Naive thymus-derived CD4-positive, alpha-beta T cell (primary cell): Measurements from ENCODE around the gene CD84. TPM values are rescaled to one million over a fixed set of nuclear protein-coding genes. Genes with fewer than 3 reads are reported as not detected.

ENCODE experiments used
- ATAC-seq: fragments of 150-1000 bp; cut with Tn5 transposase; 2 replicates; pipeline ENCODE4 v1.10.0; 2021; ENCODE audit warnings: mild to moderate bottlenecking, moderate library complexity
- CTCF ChIA-PET: fragments of 350-600 bp; sonication (Branson Sonifier 250); formaldehyde crosslinking; loops from one replicate; lab custom pipeline; 2021; ENCODE audit warnings: antibody characterized with exemption; lab: Charles Lee
- POLR2A ChIA-PET: fragments of 350-600 bp; sonication (Branson Sonifier 250); formaldehyde crosslinking; loops from one replicate; lab custom pipeline; 2021; ENCODE audit warnings: antibody characterized with exemption, inconsistent platforms; lab: Charles Lee
- DNase-seq, 9 donors: peaks; one replicate each; pipeline versions ENCODE4 v3.0.0 to v3.0.0-alpha.2; 2020 to 2022; ENCODE audit warnings: mixed read lengths in 1 of 9
- H3K27ac ChIP-seq: one replicate; pipeline ENCODE4 v1.7.0; 2013; ENCODE audit warnings: mild to moderate bottlenecking, low read depth, low read length, moderate library complexity
- H3K27me3 ChIP-seq, 2 donors: one replicate each; pipeline ENCODE4 v1.7.0; 2013; ENCODE audit warnings: low read length in 2 of 2, mild to moderate bottlenecking in 2 of 2, moderate library complexity in 2 of 2; ENCODE audit not compliant: control insufficient read depth in 2 of 2, insufficient read depth in 2 of 2
- H3K36me3 ChIP-seq, 3 experiments: 1 replicate in 2 of 3; 2 replicates in 1 of 3; pipeline ENCODE4 v1.7.0; 2013; ENCODE audit warnings: low read length in 3 of 3, mild to moderate bottlenecking in 3 of 3, moderate library complexity in 1 of 3; ENCODE audit not compliant: insufficient read depth in 3 of 3, control insufficient read depth in 2 of 3
- H3K4me1 ChIP-seq, 2 donors: one replicate each; pipeline ENCODE4 v1.7.0; 2013; ENCODE audit warnings: low read length in 2 of 2, mild to moderate bottlenecking in 2 of 2, moderate library complexity in 1 of 2; ENCODE audit not compliant: control insufficient read depth in 2 of 2, insufficient read depth in 2 of 2
- H3K4me3 ChIP-seq: 2 replicates; pipeline ENCODE4 v1.7.0; 2013; ENCODE audit warnings: mild to moderate bottlenecking, low read length
- H3K9me3 ChIP-seq, 3 experiments: 1 replicate in 2 of 3; 2 replicates in 1 of 3; pipeline ENCODE4 v1.7.0; 2013; ENCODE audit warnings: low read length in 3 of 3; ENCODE audit not compliant: control insufficient read depth in 2 of 3
- H3K27ac Mint-ChIP-seq, 9 donors: one replicate each; pipeline ENCODE4 v1.8.0; 2020 to 2022; ENCODE audit warnings: mixed read lengths in 9 of 9, mild to moderate bottlenecking in 8 of 9, moderate library complexity in 5 of 9, inconsistent platforms in 2 of 9
- H3K27me3 Mint-ChIP-seq, 5 donors: one replicate each; pipeline ENCODE4 v1.8.0; 2021 to 2022; ENCODE audit warnings: mixed read lengths in 5 of 5, mild to moderate bottlenecking in 1 of 5
- H3K36me3 Mint-ChIP-seq, 5 donors: one replicate each; pipeline ENCODE4 v1.8.0; 2020 to 2022; ENCODE audit warnings: mixed read lengths in 5 of 5, mild to moderate bottlenecking in 3 of 5, inconsistent platforms in 1 of 5
- H3K4me1 Mint-ChIP-seq, 7 donors: one replicate each; pipeline ENCODE4 v1.8.0; 2020 to 2022; ENCODE audit warnings: mixed read lengths in 7 of 7, mild to moderate bottlenecking in 3 of 7, inconsistent platforms in 1 of 7
- H3K4me3 Mint-ChIP-seq, 10 donors: one replicate each; pipeline ENCODE4 v1.8.0; 2020 to 2022; ENCODE audit warnings: mild to moderate bottlenecking in 10 of 10, mixed read lengths in 10 of 10, moderate library complexity in 6 of 10, inconsistent platforms in 2 of 10
- H3K9me3 Mint-ChIP-seq, 11 donors: one replicate each; pipeline ENCODE4 v1.8.0; 2020 to 2022; ENCODE audit warnings: mixed read lengths in 11 of 11, mild to moderate bottlenecking in 4 of 11, inconsistent platforms in 1 of 11, moderate library complexity in 1 of 11
- intact Hi-C, 2 donors: fragments of 100-400 bp; cut with micrococcal nuclease; formaldehyde crosslinking; loops; one replicate each; pipeline ENCODE4 v1.15.1; 2023
- polyA plus RNA-seq, 2 donors: library from polyadenylated mRNA; unstranded; fragments of 300-500 nt; fragmentation: Illumina TruSeq; gene quantifications; one replicate each; pipeline ENCODE4 v1.2.3, GENCODE V29; 2021
- total RNA-seq, 6 experiments: library from RNA in 5 of 6; stranded (reverse) in 5 of 6; gene quantifications; 1 replicate in 5 of 6; 2 replicates in 1 of 6; pipeline ENCODE4 v1.2.3 and lab custom pipeline; 2021 to 2026

CD84 gene
- total and polyA plus RNA-seq, 7 experiments from 2014 or later, result 7.4 to 40.7 (median 26.3) TPM

- Mint-ChIP-seq H3K27me3 (no peaks in the 10 kb centered on the region), H3K9me3 (peaks cover 0 to 10% (median 3%) of the 10 kb centered on the region in 11 donors), H3K36me3 (peaks cover 11 to 78% (median 54%) of the 10 kb centered on the region in 5 donors), H3K27ac (peak overlapping the region; percentile 53 to 100 (median 98)), H3K4me1 (peaks cover 69 to 96% (median 90%) of the 10 kb centered on the region in 7 donors), H3K4me3 (peak overlapping the region in 8 of 10 donors; percentile 1 to 99 (median 52))
- peaks cover 0 to 6% (median 0%) of the 10 kb centered on the region in 3 experiments for H3K36me3 ChIP-seq
- POLR2A ChIA-PET, result interaction anchor here (0.7 to 7.8 kb wide), 5 partner anchors 21 to 382 kb away, joined by 4 to 94 read pairs (median 6); partner anchors contain the start of gene SLAMF1
- H3K4me1 ChIP-seq, result peaks cover 78 to 87% of the 10 kb centered on the region in 2 donors
- no peaks in the 10 kb centered on the region for H3K9me3 ChIP-seq
- CTCF ChIA-PET, result interaction anchor here (0.6 to 1.6 kb wide), 7 partner anchors 10 to 143 kb away, joined by 3 to 7 read pairs (median 4); no protein-coding TSS in a partner anchor
- intact Hi-C loops, result loop anchor here in 1 of 2 donors (5.0 kb wide), 1 partner anchor 327 kb away; the partner anchor contains the start of gene ITLN2
- DNase-seq (no peak), ATAC-seq (no peak)
- no peak overlapping the region for H3K4me3 ChIP-seq
- H3K27me3 ChIP-seq, result no peaks in the 10 kb centered on the region
- no peak overlapping the region for H3K27ac ChIP-seq
Measured at GRCh38 chr1:160625321-160625720, 46.0 kb upstream of the CD84 start.

- ATAC-seq, result no peak
- POLR2A ChIA-PET, result interaction anchor here (1.4 to 3.7 kb wide), 3 partner anchors 22 to 51 kb away, joined by 6 to 13 read pairs (median 6); partner anchors contain the start of gene SLAMF1
Measured at GRCh38 chr1:160624464-160624863, 45.2 kb upstream of the CD84 start.

GRCh38 chr1:160623862-160624261 lies 44.6 kb upstream of the CD84 start:
- Histone ChIP-seq H3K4me3 (no peak overlapping the region), H3K9me3 (no peaks in the 10 kb centered on the region), H3K36me3 (peaks cover 4 to 11% (median 10%) of the 10 kb centered on the region in 3 experiments), H3K4me1 (peaks cover 73 to 74% of the 10 kb centered on the region in 2 donors), H3K27ac (no peak overlapping the region), H3K27me3 (no peaks in the 10 kb centered on the region)
- CTCF ChIA-PET, result interaction anchor here (0.7 to 1.8 kb wide), 4 partner anchors 23 to 145 kb away, joined by 3 to 6 read pairs (median 4); partner anchors contain the start of gene SLAMF1
- peak overlapping the region; percentile 38 to 100 (median 80) for H3K27ac Mint-ChIP-seq
- peaks cover 17 to 84% (median 64%) of the 10 kb centered on the region in 5 donors for H3K36me3 Mint-ChIP-seq
- POLR2A ChIA-PET, result interaction anchor here (1.2 to 3.7 kb wide), 2 partner anchors 16 to 22 kb away, joined by 3 to 13 read pairs; partner anchors contain the start of gene SLAMF1
- ATAC-seq (no peak), DNase-seq (no peak)
- H3K4me3 Mint-ChIP-seq, result peak overlapping the region in 6 of 10 donors; percentile 5 to 99 (median 62)
- peaks cover 0 to 10% (median 1%) of the 10 kb centered on the region in 11 donors for H3K9me3 Mint-ChIP-seq
- intact Hi-C loops, result loop anchor here in 1 of 2 donors (2.0 kb wide), 1 partner anchor 15 kb away; no protein-coding TSS in a partner anchor
- no peaks in the 10 kb centered on the region for H3K27me3 Mint-ChIP-seq
- H3K4me1 Mint-ChIP-seq, result peaks cover 65 to 94% (median 89%) of the 10 kb centered on the region in 7 donors

More at GRCh38 chr1:160624464-160624863, 45.2 kb upstream of the CD84 start:
- Mint-ChIP-seq H3K4me3 (peak overlapping the region in 5 of 10 donors; percentile 0 to 99 (median 44)), H3K27me3 (no peaks in the 10 kb centered on the region), H3K9me3 (peaks cover 0 to 10% (median 3%) of the 10 kb centered on the region in 11 donors), H3K4me1 (peaks cover 64 to 94% (median 89%) of the 10 kb centered on the region in 7 donors), H3K27ac (peak overlapping the region in 7 of 9 donors; percentile 53 to 100 (median 86)), H3K36me3 (peaks cover 11 to 81% (median 62%) of the 10 kb centered on the region in 5 donors)
- H3K36me3 ChIP-seq, result peaks cover 0 to 8% (median 7%) of the 10 kb centered on the region in 3 experiments
- no peak overlapping the region for H3K27ac ChIP-seq
- no peak for DNase-seq
- H3K27me3 ChIP-seq, result no peaks in the 10 kb centered on the region
- CTCF ChIA-PET, result interaction anchor here (0.6 to 1.8 kb wide), 8 partner anchors 19 to 144 kb away, joined by 3 to 6 read pairs (median 4); partner anchors contain the start of gene SLAMF1
- H3K9me3 ChIP-seq, result no peaks in the 10 kb centered on the region
- intact Hi-C loops, result no loop called here
- H3K4me1 ChIP-seq, result peaks cover 70 to 78% of the 10 kb centered on the region in 2 donors
- H3K4me3 ChIP-seq, result no peak overlapping the region

- Mint-ChIP-seq H3K27me3 (no peaks in the 10 kb centered on the region), H3K36me3 (peaks cover 18 to 82% (median 63%) of the 10 kb centered on the region in 5 donors), H3K27ac (peak overlapping the region; percentile 38 to 100 (median 80)), H3K4me3 (peak overlapping the region in 8 of 10 donors; percentile 6 to 99 (median 59)), H3K9me3 (peaks cover 0 to 10% (median 0%) of the 10 kb centered on the region in 11 donors), H3K4me1 (peaks cover 63 to 94% (median 87%) of the 10 kb centered on the region in 7 donors)
- DNase-seq (peak in 1 of 9 donors; percentile 52), ATAC-seq (peak; percentile 56)
- CTCF ChIA-PET, result interaction anchor here (1.5 to 1.8 kb wide), 2 partner anchors 52 to 58 kb away, joined by 6 to 10 read pairs; no protein-coding TSS in a partner anchor
- Histone ChIP-seq H3K4me1 (peaks cover 67% of the 10 kb centered on the region in 2 donors), H3K9me3 (no peaks in the 10 kb centered on the region), H3K27ac (peak overlapping the region; percentile 5), H3K27me3 (no peaks in the 10 kb centered on the region), H3K4me3 (no peak overlapping the region), H3K36me3 (peaks cover 4 to 13% (median 10%) of the 10 kb centered on the region in 3 experiments)
- intact Hi-C loops, result loop anchor here in 1 of 2 donors (2.0 kb wide), 1 partner anchor 16 kb away; no protein-coding TSS in a partner anchor
- POLR2A ChIA-PET, result interaction anchor here (1.0 to 3.7 kb wide), 3 partner anchors 17 to 57 kb away, joined by 3 to 13 read pairs (median 3); partner anchors contain the start of gene SLAMF1
Measured at GRCh38 chr1:160623227-160623633, 43.9 kb upstream of the CD84 start.

- H3K4me1 Mint-ChIP-seq, result peaks cover 60 to 94% (median 87%) of the 10 kb centered on the region in 7 donors
- POLR2A ChIA-PET, result interaction anchor here (1.0 to 3.7 kb wide), 3 partner anchors 18 to 58 kb away, joined by 3 to 13 read pairs (median 3); partner anchors contain the start of gene SLAMF1
Measured at GRCh38 chr1:160622501-160623226, 43.4 kb upstream of the CD84 start.

More at GRCh38 chr1:160622501-160623226, 43.4 kb upstream of the CD84 start:
- DNase-seq, result no peak
- Histone ChIP-seq H3K27ac (no peak overlapping the region), H3K36me3 (peaks cover 4 to 17% (median 10%) of the 10 kb centered on the region in 3 experiments), H3K4me3 (no peak overlapping the region), H3K4me1 (peaks cover 62% of the 10 kb centered on the region in 2 donors), H3K27me3 (no peaks in the 10 kb centered on the region), H3K9me3 (no peaks in the 10 kb centered on the region)
- H3K4me3 Mint-ChIP-seq, result peak overlapping the region in 4 of 10 donors; percentile 30 to 99 (median 74)
- H3K27me3 Mint-ChIP-seq, result no peaks in the 10 kb centered on the region
- CTCF ChIA-PET, result interaction anchor here (0.7 to 1.8 kb wide), 4 partner anchors 14 to 58 kb away, joined by 3 to 10 read pairs (median 7); no protein-coding TSS in a partner anchor
- ATAC-seq, result no peak
- H3K36me3 Mint-ChIP-seq, result peaks cover 12 to 80% (median 60%) of the 10 kb centered on the region in 5 donors
- intact Hi-C loops, result loop anchor here in 1 of 2 donors (2.0 kb wide), 1 partner anchor 16 kb away; no protein-coding TSS in a partner anchor
- peaks cover 0 to 10% (median 0%) of the 10 kb centered on the region in 11 donors for H3K9me3 Mint-ChIP-seq
- H3K27ac Mint-ChIP-seq, result peak overlapping the region in 7 of 9 donors; percentile 8 to 100 (median 83)
